Stimulated activated naive CD4-positive, alpha-beta T cell (primary cell): ENCODE results near the gene PTPA.
A peak's percentile ranks its signal among the peaks of the same experiment; 100 is the strongest.
"Not testable (repeated sequence)": the region's sequence is repeated elsewhere in the genome, so short reads cannot be mapped to it uniquely, and the experiment has no call there.

Experiments used
- DNase-seq, 6 experiments: peaks; one replicate each; lab custom pipeline; 2025; lab: John Stamatoyannopoulos, UW

The PTPA gene

GRCh38 chr9:129108805-129109536 is 2.2 kb upstream of the PTPA start:
- no peak for DNase-seq

- peak in 2 of 6 experiments; percentile 14 to 21 for DNase-seq
These were observed 1.7 kb upstream of the PTPA start for GRCh38 chr9:129109537-129109903.

- no peak for DNase-seq
These were observed 1.1 kb upstream of the PTPA start for GRCh38 chr9:129109952-129110739.

- DNase-seq = peak in 3 of 6 experiments; percentile 8 to 28 (median 28)
These were observed 425 bp downstream of the PTPA start for GRCh38 chr9:129111528-129112151.

GRCh38 chr9:129112526-129112925 is 1.3 kb downstream of the PTPA start:
- DNase-seq = not testable (repeated sequence)

- DNase-seq = no peak
These were observed 2.6 kb downstream of the PTPA start for GRCh38 chr9:129113645-129114304.

GRCh38 chr9:129118799-129119198 is 7.6 kb downstream of the PTPA start:
- DNase-seq = no peak

- DNase-seq = no peak
These were observed 10.3 kb downstream of the PTPA start for GRCh38 chr9:129121483-129121882.

GRCh38 chr9:129122133-129122532 is 10.9 kb downstream of the PTPA start:
- DNase-seq = no peak

- DNase-seq = not testable (repeated sequence)
These were observed 11.8 kb downstream of the PTPA start for GRCh38 chr9:129122976-129123375.

- DNase-seq = no peak
These were observed 13.4 kb downstream of the PTPA start for GRCh38 chr9:129124506-129125069.

GRCh38 chr9:129125478-129125877 is 14.3 kb downstream of the PTPA start:
- no peak for DNase-seq

- DNase-seq = no peak
These were observed 15.8 kb downstream of the PTPA start for GRCh38 chr9:129126749-129127618.

- DNase-seq = no peak
These were observed 17.5 kb downstream of the PTPA start for GRCh38 chr9:129128689-129129088.

GRCh38 chr9:129130271-129130670 is 19.1 kb downstream of the PTPA start:
- DNase-seq = not testable (repeated sequence)

GRCh38 chr9:129130791-129131190 is 19.6 kb downstream of the PTPA start:
- no peak for DNase-seq

- peak; percentile 65 to 90 (median 76) for DNase-seq
These were observed 20.3 kb downstream of the PTPA start for GRCh38 chr9:129131300-129132145.

GRCh38 chr9:129133082-129133481 is 21.9 kb downstream of the PTPA start:
- no peak for DNase-seq

- DNase-seq = no peak
These were observed 24.3 kb downstream of the PTPA start for GRCh38 chr9:129135476-129135875.

GRCh38 chr9:129136446-129137035 is 25.3 kb downstream of the PTPA start:
- no peak for DNase-seq
